ENCODE results near the gene CYP2D6. TPM values are rescaled to one million over a fixed set of nuclear protein-coding genes. Genes with fewer than 3 reads are reported as not detected.
"Not testable (repeated sequence)": the region's sequence is repeated elsewhere in the genome, so short reads cannot be mapped to it uniquely, and the experiment has no call there.

The CYP2D6 gene
- total and polyA plus RNA-seq, 4 donors: 23.8 to 486 (median 205) TPM

DNA sequence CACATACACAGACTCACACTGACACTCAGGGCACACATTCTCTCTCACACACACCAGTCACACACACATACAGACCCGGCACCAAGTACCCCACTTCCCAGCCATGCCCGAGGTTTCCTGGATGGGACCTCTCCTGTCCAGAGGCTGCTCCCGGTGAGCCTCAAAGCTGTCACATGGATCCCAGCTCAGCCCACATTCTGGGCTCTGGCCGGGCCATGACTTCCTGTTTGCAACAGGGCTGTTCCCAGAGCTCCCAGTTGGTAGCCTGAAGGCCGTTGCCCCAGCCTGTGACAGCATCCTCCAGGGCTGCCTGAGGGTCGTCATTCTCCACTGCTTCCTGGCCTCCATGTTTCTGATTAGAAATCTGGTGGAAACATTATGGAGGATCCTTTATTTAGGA lies 14.6 kb upstream of the CYP2D6 start:
- Histone ChIP-seq H3K27ac (ENCODE audit: low read depth in 1 of 2, low read length in 2 of 2) (peak overlapping the region; percentile 9 to 84), H3K27me3 (ENCODE audit: control insufficient read depth in 4 of 4, insufficient read depth in 4 of 4, low read length in 3 of 4) (no peaks in the 10 kb centered on the region), H3K36me3 (ENCODE audit: control insufficient read depth in 4 of 4, insufficient read depth in 3 of 4, low read depth in 1 of 4, low read length in 3 of 4) (peaks cover 0 to 8% (median 2%) of the 10 kb centered on the region in 4 donors), H3K9me3 (ENCODE audit: control insufficient read depth in 4 of 4, low read length in 3 of 4) (no peaks in the 10 kb centered on the region), H3K4me1 (ENCODE audit: control insufficient read depth in 4 of 4, insufficient read depth in 4 of 4, low read length in 3 of 4) (peaks cover 4 to 14% (median 7%) of the 10 kb centered on the region in 4 donors), H3K9ac (ENCODE audit: low read depth in 1 of 2, low read length in 2 of 2) (no peak overlapping the region), H3K4me3 (ENCODE audit: low read depth in 1 of 3, low read length in 3 of 3) (no peak overlapping the region)
- DNase-seq (ENCODE audit: low spot score): no peak
- WGBS: 27% methylated on average over 6 of the region's 6 CpGs
- TF ChIP-seq SP1 (IDR thresholded peaks at IDR 0.05): peak; percentile 6
- TF ChIP-seq MAX (IDR thresholded peaks at IDR 0.05): no peak
- no peak for TF ChIP-seq CTCF (IDR thresholded peaks at IDR 0.05; ENCODE audit: low read depth, low read length, missing input control)
- TF ChIP-seq GABPA (IDR thresholded peaks at IDR 0.05 in 1 of 2, conservative IDR thresholded peaks at IDR 0.05 in 1 of 2): peak in 1 of 2 donors; percentile 53
- no peak for TF ChIP-seq TAF1 (conservative IDR thresholded peaks at IDR 0.05)
- no peak for TF ChIP-seq FOXA2 (IDR thresholded peaks at IDR 0.05)
- TF ChIP-seq FOXA1 (IDR thresholded peaks at IDR 0.05): no peak
- TF ChIP-seq, protein P1, sequence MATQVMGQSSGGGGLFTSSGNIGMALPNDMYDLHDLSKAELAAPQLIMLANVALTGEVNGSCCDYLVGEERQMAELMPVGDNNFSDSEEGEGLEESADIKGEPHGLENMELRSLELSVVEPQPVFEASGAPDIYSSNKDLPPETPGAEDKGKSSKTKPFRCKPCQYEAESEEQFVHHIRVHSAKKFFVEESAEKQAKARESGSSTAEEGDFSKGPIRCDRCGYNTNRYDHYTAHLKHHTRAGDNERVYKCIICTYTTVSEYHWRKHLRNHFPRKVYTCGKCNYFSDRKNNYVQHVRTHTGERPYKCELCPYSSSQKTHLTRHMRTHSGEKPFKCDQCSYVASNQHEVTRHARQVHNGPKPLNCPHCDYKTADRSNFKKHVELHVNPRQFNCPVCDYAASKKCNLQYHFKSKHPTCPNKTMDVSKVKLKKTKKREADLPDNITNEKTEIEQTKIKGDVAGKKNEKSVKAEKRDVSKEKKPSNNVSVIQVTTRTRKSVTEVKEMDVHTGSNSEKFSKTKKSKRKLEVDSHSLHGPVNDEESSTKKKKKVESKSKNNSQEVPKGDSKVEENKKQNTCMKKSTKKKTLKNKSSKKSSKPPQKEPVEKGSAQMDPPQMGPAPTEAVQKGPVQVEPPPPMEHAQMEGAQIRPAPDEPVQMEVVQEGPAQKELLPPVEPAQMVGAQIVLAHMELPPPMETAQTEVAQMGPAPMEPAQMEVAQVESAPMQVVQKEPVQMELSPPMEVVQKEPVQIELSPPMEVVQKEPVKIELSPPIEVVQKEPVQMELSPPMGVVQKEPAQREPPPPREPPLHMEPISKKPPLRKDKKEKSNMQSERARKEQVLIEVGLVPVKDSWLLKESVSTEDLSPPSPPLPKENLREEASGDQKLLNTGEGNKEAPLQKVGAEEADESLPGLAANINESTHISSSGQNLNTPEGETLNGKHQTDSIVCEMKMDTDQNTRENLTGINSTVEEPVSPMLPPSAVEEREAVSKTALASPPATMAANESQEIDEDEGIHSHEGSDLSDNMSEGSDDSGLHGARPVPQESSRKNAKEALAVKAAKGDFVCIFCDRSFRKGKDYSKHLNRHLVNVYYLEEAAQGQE (IDR thresholded peaks at IDR 0.05): no peak
- TF ChIP-seq RXRA (IDR thresholded peaks at IDR 0.05): peak; percentile 18 to 54
- no peak for TF ChIP-seq HNF4G (IDR thresholded peaks at IDR 0.05)
- TF ChIP-seq HNF4A (conservative IDR thresholded peaks at IDR 0.05): peak in 1 of 2 donors; percentile 26

- H3K9ac ChIP-seq (ENCODE audit: low read depth in 1 of 2, low read length in 2 of 2): peak overlapping the region; percentile 12 to 29
- TF ChIP-seq HNF4A (conservative IDR thresholded peaks at IDR 0.05) (peak in 1 of 2 donors; percentile 59), RXRA (IDR thresholded peaks at IDR 0.05) (peak; percentile 66 to 76), YY1 (IDR thresholded peaks at IDR 0.05) (peak; percentile 61), FOXA2 (IDR thresholded peaks at IDR 0.05) (peak; percentile 35)
- H3K36me3 ChIP-seq (ENCODE audit: control insufficient read depth in 4 of 4, insufficient read depth in 3 of 4, low read depth in 1 of 4, low read length in 3 of 4); H3K9me3 ChIP-seq (ENCODE audit: control insufficient read depth in 4 of 4, low read length in 3 of 4); DNase-seq (ENCODE audit: low spot score); H3K27me3 ChIP-seq (ENCODE audit: control insufficient read depth in 4 of 4, insufficient read depth in 4 of 4, low read length in 3 of 4): not testable (repeated sequence)
- peak overlapping the region; percentile 84 to 94 for H3K27ac ChIP-seq (ENCODE audit: low read depth in 1 of 2, low read length in 2 of 2)
- peak overlapping the region; percentile 40 to 75 (median 50) for H3K4me3 ChIP-seq (ENCODE audit: low read depth in 1 of 3, low read length in 3 of 3)
- peaks cover 4 to 14% (median 8%) of the 10 kb centered on the region in 4 donors for H3K4me1 ChIP-seq (ENCODE audit: control insufficient read depth in 4 of 4, insufficient read depth in 4 of 4, low read length in 3 of 4)
- WGBS: 45% methylated on average over 15 of the region's 20 CpGs
Observed at GRCh38 chr22:42143859-42144822, 13.5 kb upstream of the CYP2D6 start.
